SK-N-SH (cell line): ENCODE data around the gene ZNF837.

Source experiments
- RCOR1 ChIP-seq: fragments of 150-350 bp; IDR thresholded peaks from 2 replicates; pipeline ENCODE4 v1.6.1; 2017; ENCODE audit warnings: antibody characterized with exemption, low read length
- YY1 ChIP-seq: IDR thresholded peaks from 2 replicates; pipeline ENCODE4 v1.4.0; 2012; ENCODE audit warnings: low read depth, mild to moderate bottlenecking
- TF ChIP-seq, protein P1 (sequence below): fragments of 200-600 bp; sonication (generic); IDR thresholded peaks from 2 replicates; pipeline ENCODE4 v1.6.1; 2017; ENCODE audit warnings: antibody characterized with exemption, mild to moderate bottlenecking, moderate library complexity

DNA sequence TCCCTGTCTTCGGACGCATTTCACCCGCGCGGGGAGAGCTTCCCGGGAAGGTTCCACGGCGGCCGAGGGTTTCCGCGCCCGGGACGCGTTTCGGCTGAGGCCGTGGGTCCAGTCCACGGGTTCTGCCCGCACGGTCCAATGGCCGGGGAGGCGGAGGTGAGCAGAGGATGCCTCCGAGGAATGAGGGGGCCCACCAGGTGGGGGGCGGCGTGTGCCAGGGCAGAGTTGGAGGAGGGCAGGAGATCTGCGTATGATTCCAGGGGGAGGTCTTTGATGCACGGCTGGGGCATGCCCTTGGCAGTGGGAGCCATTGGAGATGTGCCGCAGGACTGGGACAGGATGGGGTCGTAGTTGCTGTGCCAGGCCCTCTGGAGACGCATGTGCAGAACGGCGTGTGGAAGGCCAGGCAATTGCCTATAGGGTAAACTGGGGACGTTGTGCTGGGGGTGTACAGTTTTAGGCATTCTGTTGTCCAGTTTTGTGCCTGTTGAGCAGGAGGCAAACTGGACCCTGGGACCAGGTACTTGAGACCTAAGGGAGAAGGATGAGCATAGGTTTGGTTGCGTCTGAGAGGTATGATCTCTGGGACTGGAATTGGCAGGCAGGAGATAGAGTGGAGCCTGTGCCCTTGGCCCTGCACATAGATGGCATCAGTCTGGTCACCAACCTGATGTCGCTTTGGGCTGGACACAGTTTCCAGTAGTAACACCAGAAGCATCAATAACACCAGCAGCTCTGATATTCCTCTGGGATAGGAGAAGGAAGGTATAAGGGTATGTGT, 28.4 kb upstream of the ZNF837 start:
- TF ChIP-seq YY1 (no peak), RCOR1 (no peak)
- TF ChIP-seq, protein P1, sequence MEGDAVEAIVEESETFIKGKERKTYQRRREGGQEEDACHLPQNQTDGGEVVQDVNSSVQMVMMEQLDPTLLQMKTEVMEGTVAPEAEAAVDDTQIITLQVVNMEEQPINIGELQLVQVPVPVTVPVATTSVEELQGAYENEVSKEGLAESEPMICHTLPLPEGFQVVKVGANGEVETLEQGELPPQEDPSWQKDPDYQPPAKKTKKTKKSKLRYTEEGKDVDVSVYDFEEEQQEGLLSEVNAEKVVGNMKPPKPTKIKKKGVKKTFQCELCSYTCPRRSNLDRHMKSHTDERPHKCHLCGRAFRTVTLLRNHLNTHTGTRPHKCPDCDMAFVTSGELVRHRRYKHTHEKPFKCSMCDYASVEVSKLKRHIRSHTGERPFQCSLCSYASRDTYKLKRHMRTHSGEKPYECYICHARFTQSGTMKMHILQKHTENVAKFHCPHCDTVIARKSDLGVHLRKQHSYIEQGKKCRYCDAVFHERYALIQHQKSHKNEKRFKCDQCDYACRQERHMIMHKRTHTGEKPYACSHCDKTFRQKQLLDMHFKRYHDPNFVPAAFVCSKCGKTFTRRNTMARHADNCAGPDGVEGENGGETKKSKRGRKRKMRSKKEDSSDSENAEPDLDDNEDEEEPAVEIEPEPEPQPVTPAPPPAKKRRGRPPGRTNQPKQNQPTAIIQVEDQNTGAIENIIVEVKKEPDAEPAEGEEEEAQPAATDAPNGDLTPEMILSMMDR = no peak
